Measurements from ENCODE around the gene EPN2. TPM values are rescaled to one million over a fixed set of nuclear protein-coding genes. Genes with fewer than 3 reads are reported as not detected.

Gene EPN2
- polyA plus RNA-seq, 1 donor from 2014 or later, result 37.8 TPM

GRCh38 chr17:19322129-19322505, 85.0 kb downstream of the EPN2 start:
- no peaks in the 10 kb centered on the region for H3K9me2 ChIP-seq (ENCODE audit: insufficient read depth, low read length)
- TF ChIP-seq SMC3 (conservative IDR thresholded peaks at IDR 0.05; ENCODE audit: poor library complexity), result no peak
- TF ChIP-seq, protein P1, sequence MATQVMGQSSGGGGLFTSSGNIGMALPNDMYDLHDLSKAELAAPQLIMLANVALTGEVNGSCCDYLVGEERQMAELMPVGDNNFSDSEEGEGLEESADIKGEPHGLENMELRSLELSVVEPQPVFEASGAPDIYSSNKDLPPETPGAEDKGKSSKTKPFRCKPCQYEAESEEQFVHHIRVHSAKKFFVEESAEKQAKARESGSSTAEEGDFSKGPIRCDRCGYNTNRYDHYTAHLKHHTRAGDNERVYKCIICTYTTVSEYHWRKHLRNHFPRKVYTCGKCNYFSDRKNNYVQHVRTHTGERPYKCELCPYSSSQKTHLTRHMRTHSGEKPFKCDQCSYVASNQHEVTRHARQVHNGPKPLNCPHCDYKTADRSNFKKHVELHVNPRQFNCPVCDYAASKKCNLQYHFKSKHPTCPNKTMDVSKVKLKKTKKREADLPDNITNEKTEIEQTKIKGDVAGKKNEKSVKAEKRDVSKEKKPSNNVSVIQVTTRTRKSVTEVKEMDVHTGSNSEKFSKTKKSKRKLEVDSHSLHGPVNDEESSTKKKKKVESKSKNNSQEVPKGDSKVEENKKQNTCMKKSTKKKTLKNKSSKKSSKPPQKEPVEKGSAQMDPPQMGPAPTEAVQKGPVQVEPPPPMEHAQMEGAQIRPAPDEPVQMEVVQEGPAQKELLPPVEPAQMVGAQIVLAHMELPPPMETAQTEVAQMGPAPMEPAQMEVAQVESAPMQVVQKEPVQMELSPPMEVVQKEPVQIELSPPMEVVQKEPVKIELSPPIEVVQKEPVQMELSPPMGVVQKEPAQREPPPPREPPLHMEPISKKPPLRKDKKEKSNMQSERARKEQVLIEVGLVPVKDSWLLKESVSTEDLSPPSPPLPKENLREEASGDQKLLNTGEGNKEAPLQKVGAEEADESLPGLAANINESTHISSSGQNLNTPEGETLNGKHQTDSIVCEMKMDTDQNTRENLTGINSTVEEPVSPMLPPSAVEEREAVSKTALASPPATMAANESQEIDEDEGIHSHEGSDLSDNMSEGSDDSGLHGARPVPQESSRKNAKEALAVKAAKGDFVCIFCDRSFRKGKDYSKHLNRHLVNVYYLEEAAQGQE (IDR thresholded peaks at IDR 0.05; ENCODE audit: borderline replicate concordance), result no peak
- TF ChIP-seq EZH2 (IDR thresholded peaks at IDR 0.05; ENCODE audit: borderline replicate concordance, insufficient read depth, low read length, poor library complexity, severe bottlenecking), result no peak
- no peak for TF ChIP-seq EP300 (conservative IDR thresholded peaks at IDR 0.05; ENCODE audit: poor library complexity, severe bottlenecking)
- no peak for TF ChIP-seq TAF1 (IDR thresholded peaks at IDR 0.05; ENCODE audit: low read depth)
- no peak for TF ChIP-seq CTCF (IDR thresholded peaks at IDR 0.05; ENCODE audit: poor library complexity, severe bottlenecking)
- TF ChIP-seq RAD21 (conservative IDR thresholded peaks at IDR 0.05), result no peak
- no peak for TF ChIP-seq MXI1 (conservative IDR thresholded peaks at IDR 0.05; ENCODE audit: poor library complexity, severe bottlenecking)
- TF ChIP-seq POLR2AphosphoS5 (IDR thresholded peaks at IDR 0.05), result no peak
- H3K36me3 ChIP-seq (ENCODE audit: insufficient read depth, low read length), result peaks cover 3% of the 10 kb centered on the region
- no peak overlapping the region for H3K4me3 ChIP-seq (ENCODE audit: low read length)
- H3F3A ChIP-seq (ENCODE audit: insufficient read depth, low read length, poor library complexity, severe bottlenecking), result no peaks in the 10 kb centered on the region
- H3K9ac ChIP-seq (ENCODE audit: low read length), result no peak overlapping the region
- H3K27me3 ChIP-seq (ENCODE audit: insufficient read depth, low read depth, low read length), result no peaks in the 10 kb centered on the region
- H4K20me1 ChIP-seq (ENCODE audit: insufficient read depth), result no peaks in the 10 kb centered on the region
- H3K79me2 ChIP-seq (replicated peaks; ENCODE audit: insufficient read depth, low read length), result no peaks in the 10 kb centered on the region
- no peak overlapping the region for H2AFZ ChIP-seq (ENCODE audit: low read depth, low read length)
- no peak overlapping the region for H3K27ac ChIP-seq (ENCODE audit: low read length)
- no peak overlapping the region for H3K4me2 ChIP-seq (ENCODE audit: low read length)
- no peaks in the 10 kb centered on the region for H3K9me3 ChIP-seq (ENCODE audit: low read length)

- Histone ChIP-seq H3K36me3 (ENCODE audit: insufficient read depth, low read length) (peaks cover 4% of the 10 kb centered on the region), H3K9me2 (ENCODE audit: insufficient read depth, low read length) (no peaks in the 10 kb centered on the region), H4K20me1 (ENCODE audit: insufficient read depth) (no peaks in the 10 kb centered on the region), H3K9me3 (ENCODE audit: low read length) (no peaks in the 10 kb centered on the region), H3K27ac (ENCODE audit: low read length) (no peak overlapping the region), H2AFZ (ENCODE audit: low read depth, low read length) (no peak overlapping the region), H3K4me3 (ENCODE audit: low read length) (no peak overlapping the region), H3K4me2 (ENCODE audit: low read length) (no peak overlapping the region), H3K9ac (ENCODE audit: low read length) (no peak overlapping the region), H3K79me2 (replicated peaks; ENCODE audit: insufficient read depth, low read length) (no peaks in the 10 kb centered on the region), H3K27me3 (ENCODE audit: insufficient read depth, low read depth, low read length) (no peaks in the 10 kb centered on the region), H3F3A (ENCODE audit: insufficient read depth, low read length, poor library complexity, severe bottlenecking) (no peaks in the 10 kb centered on the region)
- no peak for TF ChIP-seq EZH2 (IDR thresholded peaks at IDR 0.05; ENCODE audit: borderline replicate concordance, insufficient read depth, low read length, poor library complexity, severe bottlenecking)
- TF ChIP-seq EP300 (conservative IDR thresholded peaks at IDR 0.05; ENCODE audit: poor library complexity, severe bottlenecking), result no peak
- TF ChIP-seq POLR2AphosphoS5 (IDR thresholded peaks at IDR 0.05), result no peak
- no peak for TF ChIP-seq SMC3 (conservative IDR thresholded peaks at IDR 0.05; ENCODE audit: poor library complexity)
- TF ChIP-seq MXI1 (conservative IDR thresholded peaks at IDR 0.05; ENCODE audit: poor library complexity, severe bottlenecking), result no peak
- no peak for TF ChIP-seq TAF1 (IDR thresholded peaks at IDR 0.05; ENCODE audit: low read depth)
- TF ChIP-seq, protein P1 (IDR thresholded peaks at IDR 0.05; ENCODE audit: borderline replicate concordance), result no peak
- TF ChIP-seq CTCF (IDR thresholded peaks at IDR 0.05; ENCODE audit: poor library complexity, severe bottlenecking), result no peak
- no peak for TF ChIP-seq RAD21 (conservative IDR thresholded peaks at IDR 0.05)
Measured at GRCh38 chr17:19322861-19323260, 85.7 kb downstream of the EPN2 start.
